HEK293 (cell line): ENCODE measurements around the gene FANCE.

Source experiments
- GLI4 ChIP-seq: fragments of 450-650 bp; formaldehyde crosslinking; IDR thresholded peaks from 2 replicates; pipeline ENCODE4 v1.5.1; 2016; ENCODE audit warnings: missing biosample characterization, missing genetic modification characterization
- HOXC10 ChIP-seq: sonication (generic); formaldehyde crosslinking; IDR thresholded peaks from 2 replicates; pipeline ENCODE4 v1.8.1; 2023; ENCODE audit warnings: mild to moderate bottlenecking, missing genetic modification reagents
- HOXD13 ChIP-seq: sonication (generic); formaldehyde crosslinking; IDR thresholded peaks from 2 replicates; pipeline ENCODE4 v1.8.0; 2022; ENCODE audit warnings: missing genetic modification reagents, borderline replicate concordance
- KLF1 ChIP-seq: fragments of 450-650 bp; formaldehyde crosslinking; IDR thresholded peaks from 2 replicates; pipeline ENCODE4 v1.5.1; 2016; ENCODE audit warnings: missing biosample characterization, missing genetic modification characterization
- OVOL3 ChIP-seq: fragments of 450-650 bp; formaldehyde crosslinking; IDR thresholded peaks from 2 replicates; pipeline ENCODE4 v1.5.1; 2016; ENCODE audit warnings: missing biosample characterization, missing genetic modification characterization
- PRDM1 ChIP-seq: fragments of 450-650 bp; formaldehyde crosslinking; IDR thresholded peaks from 2 replicates; pipeline ENCODE4; 2016; ENCODE audit warnings: missing biosample characterization, missing genetic modification characterization
- REST ChIP-seq: fragments of 450-650 bp; formaldehyde crosslinking; IDR thresholded peaks from 2 replicates; pipeline ENCODE4 v1.5.1; 2016; ENCODE audit warnings: missing biosample characterization, missing genetic modification characterization
- SCRT2 ChIP-seq: fragments of 450-650 bp; formaldehyde crosslinking; IDR thresholded peaks from 2 replicates; pipeline ENCODE4 v1.5.1; 2016; ENCODE audit warnings: missing biosample characterization, missing genetic modification characterization
- SP2 ChIP-seq: fragments of 450-650 bp; formaldehyde crosslinking; IDR thresholded peaks from 2 replicates; pipeline ENCODE4 v1.5.1; 2016; ENCODE audit warnings: missing biosample characterization, missing genetic modification characterization
- ZBTB1 ChIP-seq: fragments of 450-650 bp; formaldehyde crosslinking; IDR thresholded peaks from 2 replicates; pipeline ENCODE4 v1.5.1; 2016; ENCODE audit warnings: missing biosample characterization, missing genetic modification characterization
- ZBTB20 ChIP-seq: fragments of 450-650 bp; formaldehyde crosslinking; IDR thresholded peaks from 2 replicates; pipeline ENCODE4 v1.5.1; 2016; ENCODE audit warnings: missing biosample characterization, missing genetic modification characterization
- ZBTB49 ChIP-seq: fragments of 450-650 bp; formaldehyde crosslinking; IDR thresholded peaks from 2 replicates; pipeline ENCODE4 v1.5.1; 2016; ENCODE audit warnings: missing biosample characterization, missing genetic modification characterization, low read depth
- ZBTB7A ChIP-seq: fragments of 450-650 bp; formaldehyde crosslinking; IDR thresholded peaks from 2 replicates; pipeline ENCODE4 v1.5.1; 2016; ENCODE audit warnings: low read depth, missing biosample characterization, missing genetic modification characterization
- ZFP3 ChIP-seq: fragments of 450-650 bp; formaldehyde crosslinking; IDR thresholded peaks from 2 replicates; pipeline ENCODE4 v1.5.1; 2016; ENCODE audit warnings: low read depth, missing biosample characterization, missing genetic modification characterization
- ZNF121 ChIP-seq: fragments of 450-650 bp; formaldehyde crosslinking; IDR thresholded peaks from 2 replicates; pipeline ENCODE4 v1.5.1; 2016; ENCODE audit warnings: missing biosample characterization, missing genetic modification characterization
- ZNF202 ChIP-seq: fragments of 450-650 bp; formaldehyde crosslinking; IDR thresholded peaks from 2 replicates; pipeline ENCODE4 v1.5.1; 2016; ENCODE audit warnings: missing biosample characterization, missing genetic modification characterization, borderline replicate concordance
- ZNF223 ChIP-seq: fragments of 450-650 bp; formaldehyde crosslinking; IDR thresholded peaks from 2 replicates; pipeline ENCODE4 v1.5.1; 2016; ENCODE audit warnings: missing biosample characterization, missing genetic modification characterization
- ZNF302 ChIP-seq: fragments of 450-650 bp; formaldehyde crosslinking; IDR thresholded peaks from 2 replicates; pipeline ENCODE4 v1.5.1; 2016; ENCODE audit warnings: missing biosample characterization, missing genetic modification characterization, low read depth
- ZNF324 ChIP-seq: fragments of 450-650 bp; formaldehyde crosslinking; IDR thresholded peaks from 2 replicates; pipeline ENCODE4 v1.5.1; 2016; ENCODE audit warnings: missing biosample characterization, missing genetic modification characterization
- ZNF354C ChIP-seq: fragments of 450-650 bp; formaldehyde crosslinking; IDR thresholded peaks from 2 replicates; pipeline ENCODE4 v1.5.1; 2016; ENCODE audit warnings: missing biosample characterization, missing genetic modification characterization, low read depth, borderline replicate concordance
- ZNF473 ChIP-seq: fragments of 450-650 bp; formaldehyde crosslinking; IDR thresholded peaks from 2 replicates; pipeline ENCODE4 v1.5.1; 2017; ENCODE audit warnings: missing biosample characterization, missing genetic modification characterization
- ZNF521 ChIP-seq: fragments of 450-650 bp; formaldehyde crosslinking; IDR thresholded peaks from 2 replicates; pipeline ENCODE4 v1.5.1; 2017; ENCODE audit warnings: missing biosample characterization, mild to moderate bottlenecking, missing genetic modification characterization
- ZNF530 ChIP-seq: fragments of 450-650 bp; formaldehyde crosslinking; IDR thresholded peaks from 2 replicates; pipeline ENCODE4 v1.5.1; 2016; ENCODE audit warnings: low read depth, missing biosample characterization, missing genetic modification characterization
- ZNF548 ChIP-seq: fragments of 450-650 bp; formaldehyde crosslinking; IDR thresholded peaks from 2 replicates; pipeline ENCODE4 v1.5.1; 2016; ENCODE audit warnings: missing biosample characterization, missing genetic modification characterization
- ZNF707 ChIP-seq: fragments of 450-650 bp; formaldehyde crosslinking; IDR thresholded peaks from 2 replicates; pipeline ENCODE4 v1.5.1; 2016; ENCODE audit warnings: missing biosample characterization, missing genetic modification characterization
- ZNF76 ChIP-seq: fragments of 450-650 bp; formaldehyde crosslinking; IDR thresholded peaks from 2 replicates; pipeline ENCODE4; 2016; ENCODE audit warnings: low read depth, missing biosample characterization, missing genetic modification characterization, borderline replicate concordance
- ZNF843 ChIP-seq: fragments of 450-650 bp; formaldehyde crosslinking; IDR thresholded peaks from 2 replicates; pipeline ENCODE4 v1.5.1; 2016; ENCODE audit warnings: missing biosample characterization, missing genetic modification characterization
- ZSCAN23 ChIP-seq: fragments of 450-650 bp; formaldehyde crosslinking; IDR thresholded peaks from 2 replicates; pipeline ENCODE4 v1.5.1; 2016; ENCODE audit warnings: missing biosample characterization, missing genetic modification characterization
- TF ChIP-seq, protein P1 (sequence below): fragments of 450-650 bp; formaldehyde crosslinking; IDR thresholded peaks from 2 replicates; pipeline ENCODE4 v1.5.1; 2016; ENCODE audit warnings: missing biosample characterization, missing genetic modification characterization
- TF ChIP-seq, protein P2 (sequence below): fragments of 450-650 bp; formaldehyde crosslinking; optimal IDR thresholded peaks from 2 replicates; pipeline ENCODE3; 2016; ENCODE audit warnings: missing biosample characterization, mild to moderate bottlenecking, missing genetic modification characterization
- TF ChIP-seq, protein P3 (sequence below): fragments of 450-650 bp; formaldehyde crosslinking; IDR thresholded peaks from 2 replicates; pipeline ENCODE4 v1.5.1; 2016; ENCODE audit warnings: missing biosample characterization, missing genetic modification characterization

The FANCE gene

DNA sequence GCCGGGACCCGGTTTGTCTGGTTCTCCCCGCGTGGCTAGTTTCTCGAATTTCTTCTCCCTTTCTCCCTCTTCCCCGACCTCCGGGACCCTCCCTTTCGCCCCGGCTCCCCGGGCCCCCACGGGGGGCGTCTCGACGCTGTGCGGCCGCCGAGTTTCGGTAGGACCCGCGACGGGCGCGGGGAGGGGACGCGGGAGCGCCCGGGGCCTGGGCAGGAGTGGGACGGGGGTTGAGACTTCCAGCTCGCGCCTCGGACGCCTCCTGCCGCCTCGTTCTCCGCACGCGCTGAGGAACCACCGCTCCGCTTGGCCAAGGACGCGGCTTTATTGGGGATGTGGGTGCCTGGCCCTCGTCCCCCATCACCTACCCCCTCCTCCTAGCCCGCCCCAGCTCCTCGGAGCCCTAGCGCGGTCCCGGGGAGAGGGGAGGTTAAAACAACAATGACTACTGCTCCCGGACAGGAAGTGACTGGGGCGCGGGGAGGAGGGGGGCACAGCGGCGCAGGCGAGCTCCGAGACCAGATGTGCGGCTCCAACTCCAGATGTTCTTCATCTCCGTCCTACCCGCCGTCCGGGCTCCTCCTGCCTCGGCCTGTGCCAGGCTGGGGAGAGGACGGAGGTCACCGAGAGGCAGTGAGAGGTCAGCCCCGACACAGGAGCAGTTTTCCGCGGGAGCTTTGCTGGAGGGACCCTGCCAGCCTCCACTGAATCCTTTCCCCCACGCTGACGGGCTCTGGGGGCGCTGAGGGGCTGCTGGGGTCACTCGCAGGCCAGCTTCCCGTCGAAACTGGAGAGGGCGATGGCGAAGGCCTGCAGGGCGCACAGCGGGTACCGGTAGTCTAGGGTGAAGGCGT is 45.7 kb downstream of the FANCE start (continued):
- TF ChIP-seq ZBTB7A (no peak), ZBTB20 (peak; percentile 97), ZSCAN23 (no peak), ZNF521 (tag by site-specific recombination) (no peak), HOXD13 (CRISPR knock-in tag) (no peak), REST (tag by site-specific recombination) (no peak), ZNF843 (no peak), KLF1 (tag by site-specific recombination) (0 out of 2 replicates have a peak, but pooled peaks have one; percentile 16), ZNF121 (tag by site-specific recombination) (no peak), OVOL3 (tag by site-specific recombination) (no peak), ZNF530 (tag by site-specific recombination) (no peak), SP2 (tag by site-specific recombination) (peak; percentile 23), ZNF76 (no peak), ZNF473 (tag by site-specific recombination) (no peak), ZNF202 (tag by site-specific recombination) (no peak), ZNF548 (tag by site-specific recombination) (no peak), ZNF223 (tag by site-specific recombination) (no peak), GLI4 (tag by site-specific recombination) (no peak), ZNF302 (no peak), SCRT2 (tag by site-specific recombination) (no peak), HOXC10 (CRISPR knock-in tag) (no peak), ZNF324 (tag by site-specific recombination) (no peak), PRDM1 (no peak), ZBTB1 (tag by site-specific recombination) (no peak), ZFP3 (tag by site-specific recombination) (no peak), ZBTB49 (no peak), ZNF354C (tag by site-specific recombination) (no peak), ZNF707 (tag by site-specific recombination) (no peak)
- TF ChIP-seq, protein P1, sequence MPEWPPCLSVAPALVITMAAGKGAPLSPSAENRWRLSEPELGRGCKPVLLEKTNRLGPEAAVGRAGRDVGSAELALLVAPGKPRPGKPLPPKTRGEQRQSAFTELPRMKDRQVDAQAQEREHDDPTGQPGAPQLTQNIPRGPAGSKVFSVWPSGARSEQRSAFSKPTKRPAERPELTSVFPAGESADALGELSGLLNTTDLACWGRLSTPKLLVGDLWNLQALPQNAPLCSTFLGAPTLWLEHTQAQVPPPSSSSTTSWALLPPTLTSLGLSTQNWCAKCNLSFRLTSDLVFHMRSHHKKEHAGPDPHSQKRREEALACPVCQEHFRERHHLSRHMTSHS (tag by site-specific recombination), result no peak
- TF ChIP-seq, protein P2, sequence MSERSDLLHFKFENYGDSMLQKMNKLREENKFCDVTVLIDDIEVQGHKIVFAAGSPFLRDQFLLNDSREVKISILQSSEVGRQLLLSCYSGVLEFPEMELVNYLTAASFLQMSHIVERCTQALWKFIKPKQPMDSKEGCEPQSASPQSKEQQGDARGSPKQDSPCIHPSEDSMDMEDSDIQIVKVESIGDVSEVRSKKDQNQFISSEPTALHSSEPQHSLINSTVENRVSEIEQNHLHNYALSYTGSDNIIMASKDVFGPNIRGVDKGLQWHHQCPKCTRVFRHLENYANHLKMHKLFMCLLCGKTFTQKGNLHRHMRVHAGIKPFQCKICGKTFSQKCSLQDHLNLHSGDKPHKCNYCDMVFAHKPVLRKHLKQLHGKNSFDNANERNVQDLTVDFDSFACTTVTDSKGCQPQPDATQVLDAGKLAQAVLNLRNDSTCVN (tag by site-specific recombination), result peak; percentile 70
- TF ChIP-seq, protein P3, sequence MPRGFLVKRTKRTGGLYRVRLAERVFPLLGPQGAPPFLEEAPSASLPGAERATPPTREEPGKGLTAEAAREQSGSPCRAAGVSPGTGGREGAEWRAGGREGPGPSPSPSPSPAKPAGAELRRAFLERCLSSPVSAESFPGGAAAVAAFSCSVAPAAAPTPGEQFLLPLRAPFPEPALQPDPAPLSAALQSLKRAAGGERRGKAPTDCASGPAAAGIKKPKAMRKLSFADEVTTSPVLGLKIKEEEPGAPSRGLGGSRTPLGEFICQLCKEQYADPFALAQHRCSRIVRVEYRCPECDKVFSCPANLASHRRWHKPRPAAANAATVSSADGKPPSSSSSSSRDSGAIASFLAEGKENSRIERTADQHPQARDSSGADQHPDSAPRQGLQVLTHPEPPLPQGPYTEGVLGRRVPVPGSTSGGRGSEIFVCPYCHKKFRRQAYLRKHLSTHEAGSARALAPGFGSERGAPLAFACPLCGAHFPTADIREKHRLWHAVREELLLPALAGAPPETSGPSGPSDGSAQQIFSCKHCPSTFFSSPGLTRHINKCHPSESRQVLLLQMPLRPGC (tag by site-specific recombination), result no peak
